IMR-90 (cell line): ENCODE results near the gene CASTOR2. TPM values are rescaled to one million over a fixed set of nuclear protein-coding genes. Genes with fewer than 3 reads are reported as not detected.

Experiments used
- ATAC-seq: fragments of 200-7000 bp; cut with Tn5 transposase; 2 replicates; pipeline ENCODE4 v1.9.1; 2020; ENCODE audit warnings: low read depth, mild to moderate bottlenecking, moderate library complexity
- BruUV-seq: library from RNA; stranded (reverse); fragments of 400-500 nt; replicated peaks from 2 replicates; lab custom pipeline; 2021; lab: Mats Ljungman, UMichigan
- CTCF ChIA-PET: fragments of 300-600 bp; formaldehyde crosslinking; extraction: SDS; loops from one replicate; lab custom pipeline; 2021; ENCODE audit warnings: antibody characterized with exemption; lab: Yijun Ruan, JAX
- POLR2A ChIA-PET: fragments of 300-600 bp; sonication (Branson Sonifier 250); formaldehyde crosslinking; loops from one replicate; lab custom pipeline; 2022; ENCODE audit warnings: antibody characterized with exemption; ENCODE audit not compliant: unreplicated experiment; lab: Charles Lee
- DNase-seq: peaks from one replicate; pipeline ENCODE4 v3.0.0; 2013
- H2AFZ ChIP-seq: replicated peaks from 2 replicates; pipeline ENCODE3; 2013; ENCODE audit warnings: low read length, mild to moderate bottlenecking; ENCODE audit not compliant: poor library complexity
- H2AK5ac ChIP-seq: 2 replicates; pipeline ENCODE4 v1.6.1; 2013; ENCODE audit warnings: low read depth, low read length, inconsistent platforms
- H2AK9ac ChIP-seq: replicated peaks from 2 replicates; pipeline ENCODE3; 2013; ENCODE audit warnings: mild to moderate bottlenecking, low read depth, low read length, moderate library complexity; ENCODE audit not compliant: poor library complexity
- H2BK120ac ChIP-seq: 2 replicates; pipeline ENCODE4 v1.6.1; 2013; ENCODE audit warnings: low read depth, low read length, inconsistent platforms
- H2BK15ac ChIP-seq: 3 replicates; pipeline ENCODE4 v1.6.1; 2013; ENCODE audit warnings: low read depth, low read length, inconsistent platforms
- H2BK20ac ChIP-seq: 2 replicates; pipeline ENCODE4 v1.6.1; 2013; ENCODE audit warnings: low read depth, mild to moderate bottlenecking, inconsistent platforms, low read length, moderate library complexity
- H2BK5ac ChIP-seq: 2 replicates; pipeline ENCODE4 v1.6.1; 2013; ENCODE audit warnings: mild to moderate bottlenecking, low read depth, low read length, inconsistent platforms; ENCODE audit not compliant: poor library complexity, severe bottlenecking
- H3K14ac ChIP-seq: replicated peaks from 2 replicates; pipeline ENCODE4 v1.6.1; 2013; ENCODE audit warnings: low read depth, low read length, inconsistent platforms
- H3K18ac ChIP-seq: 2 replicates; pipeline ENCODE4 v1.6.1; 2013; ENCODE audit warnings: low read depth, low read length, control low read depth
- H3K23ac ChIP-seq: 2 replicates; pipeline ENCODE4 v1.6.1; 2013; ENCODE audit warnings: low read depth, low read length, inconsistent platforms
- H3K27ac ChIP-seq: 2 replicates; pipeline ENCODE4 v1.5.1; 2013; ENCODE audit warnings: mild to moderate bottlenecking, control low read depth, low read length; ENCODE audit not compliant: insufficient read depth
- H3K27me3 ChIP-seq: 2 replicates; pipeline ENCODE4 v1.6.1; 2013; ENCODE audit warnings: low read length; ENCODE audit not compliant: control insufficient read depth, insufficient read depth
- H3K36me3 ChIP-seq: 2 replicates; pipeline ENCODE4 v1.6.1; 2013; ENCODE audit warnings: low read length, mixed read lengths; ENCODE audit not compliant: control insufficient read depth, insufficient read depth
- H3K4ac ChIP-seq: 2 replicates; pipeline ENCODE4 v1.6.1; 2013; ENCODE audit warnings: low read depth, low read length, inconsistent platforms
- H3K4me1 ChIP-seq: 2 replicates; pipeline ENCODE4 v1.6.1; 2013; ENCODE audit warnings: low read length, mixed read lengths; ENCODE audit not compliant: control insufficient read depth, insufficient read depth
- H3K4me2 ChIP-seq: 2 replicates; pipeline ENCODE4 v1.6.1; 2013; ENCODE audit warnings: low read depth, mild to moderate bottlenecking, control low read depth, low read length, moderate library complexity
- H3K4me3 ChIP-seq: 2 replicates; pipeline ENCODE4 v1.5.1; 2013; ENCODE audit warnings: low read depth, mild to moderate bottlenecking, control low read depth, low read length, moderate library complexity; ENCODE audit not compliant: insufficient read depth
- H3K56ac ChIP-seq: 2 replicates; pipeline ENCODE4 v1.6.1; 2013; ENCODE audit warnings: low read length, inconsistent platforms; ENCODE audit not compliant: insufficient read depth; ENCODE audit errors: extremely low read depth
- H3K79me1 ChIP-seq, 2 experiments: 2 replicates each; pipeline ENCODE4 v1.6.1; 2013; ENCODE audit warnings: low read length in 2 of 2, inconsistent platforms in 1 of 2, low read depth in 1 of 2
- H3K9ac ChIP-seq: 2 replicates; pipeline ENCODE4 v1.6.1; 2013; ENCODE audit warnings: low read depth, low read length, control low read depth
- H3K9me1 ChIP-seq: 2 replicates; pipeline ENCODE4 v1.6.1; 2013; ENCODE audit warnings: low read length, inconsistent platforms; ENCODE audit not compliant: insufficient read depth
- H3K9me3 ChIP-seq: 2 replicates; pipeline ENCODE4 v1.6.1; 2013; ENCODE audit warnings: low read length; ENCODE audit not compliant: control insufficient read depth, insufficient read depth
- H4K20me1 ChIP-seq: 2 replicates; pipeline ENCODE4 v1.6.1; 2013; ENCODE audit warnings: low read length, inconsistent platforms; ENCODE audit not compliant: insufficient read depth
- H4K5ac ChIP-seq: 2 replicates; pipeline ENCODE4 v1.6.1; 2013; ENCODE audit warnings: mild to moderate bottlenecking, low read depth, low read length, control low read depth
- H4K8ac ChIP-seq, 2 experiments: 2 replicates each; pipeline ENCODE4 v1.6.1; 2013; ENCODE audit warnings: low read depth in 2 of 2, low read length in 2 of 2, control low read depth in 1 of 2, inconsistent platforms in 1 of 2
- H4K91ac ChIP-seq: 2 replicates; pipeline ENCODE4 v1.6.1; 2013; ENCODE audit warnings: low read depth, low read length, inconsistent platforms; ENCODE audit not compliant: insufficient read depth
- CHD1 ChIP-seq: IDR thresholded peaks from 2 replicates; pipeline ENCODE4 v1.6.1; 2012; ENCODE audit warnings: low read depth, low read length, improper control_type of control experiment
- CTCF ChIP-seq: conservative IDR thresholded peaks from 2 replicates; pipeline ENCODE4 v1.5.1; 2012; ENCODE audit warnings: mild to moderate bottlenecking, low read depth, low read length, improper control_type of control experiment
- MAFK ChIP-seq: IDR thresholded peaks from 2 replicates; pipeline ENCODE4 v1.6.1; 2012; ENCODE audit warnings: low read depth, low read length, improper control_type of control experiment
- MXI1 ChIP-seq: IDR thresholded peaks from 2 replicates; pipeline ENCODE4 v1.6.1; 2012; ENCODE audit warnings: low read depth, mild to moderate bottlenecking, low read length, moderate library complexity, borderline replicate concordance
- POLR2A ChIP-seq: IDR thresholded peaks from 2 replicates; pipeline ENCODE4 v1.6.1; 2012; ENCODE audit warnings: mild to moderate bottlenecking, low read depth, low read length
- WGBS, 2 experiments: methylation state at CpG; one replicate each; pipeline versions ENCODE4 v1.1.5 to v1.1.7; 2013; ENCODE audit warnings: missing lambda C conversion rate in 2 of 2; ENCODE audit not compliant: insufficient read length in 1 of 2; ENCODE audit errors: extremely low coverage in 2 of 2; 5-methylcytosine and 5-hydroxymethylcytosine counted together
- dilution Hi-C: fragments of 300-500 bp; cut with HindIII; formaldehyde crosslinking; loops from one replicate; pipeline ENCODE4 v1.14.3; 2018; ENCODE audit warnings: low sequenced_read_pairs; ENCODE audit not compliant: unreplicated experiment
- in situ Hi-C: fragments of 300-500 bp; cut with MboI; formaldehyde crosslinking; loops from 3 replicates; pipeline ENCODE4 v1.14.3; 2019; ENCODE audit warnings: low sequenced_read_pairs, inconsistent platforms, mixed read lengths
- intact Hi-C: fragments of 100-400 bp; cut with micrococcal nuclease; formaldehyde crosslinking; loops from 2 replicates; pipeline ENCODE4 v1.10.0; 2022
- polyA plus RNA-seq, 3 experiments: library from polyadenylated mRNA; depleted of rRNA; stranded (reverse); fragments of >200 nt; gene quantifications; 2 replicates each; pipeline ENCODE4 v1.2.3, GENCODE V29; 2012; ENCODE audit warnings: low replicate concordance in 1 of 3
- total RNA-seq: library from RNA; depleted of rRNA; stranded (reverse); fragments of >200 nt; gene quantifications from 2 replicates; pipeline ENCODE4 v1.2.3, GENCODE V29; 2012

CASTOR2 gene
- total and polyA plus RNA-seq, 2 of the 4 experiments (the other 2 are of a cell fraction): 5.2 to 8.0 TPM

GRCh38 chr7:75028299-75028698 is 63.8 kb downstream of the CASTOR2 start:
- no peak overlapping the region for H2AFZ ChIP-seq
- dilution Hi-C loops (no loop called here), intact Hi-C loops (no loop called here), in situ Hi-C loops (no loop called here)
- no peak overlapping the region for H2AK9ac ChIP-seq
- no peak overlapping the region for H2AK5ac ChIP-seq
- H3K27ac ChIP-seq: no peak overlapping the region
- H2BK20ac ChIP-seq: no peak overlapping the region
- H3K27me3 ChIP-seq: no peaks in the 10 kb centered on the region
- H3K79me1 ChIP-seq: no peaks in the 10 kb centered on the region
- no peak overlapping the region for H4K5ac ChIP-seq
- DNase-seq (no peak), ATAC-seq (no peak)
- TF ChIP-seq MXI1 (no peak), CHD1 (no peak), POLR2A (no peak), CTCF (no peak), MAFK (no peak)
- peaks cover 17% of the 10 kb centered on the region for H3K36me3 ChIP-seq
- no peak overlapping the region for H3K4me3 ChIP-seq
- H3K18ac ChIP-seq: no peak overlapping the region
- CTCF ChIA-PET: no interaction called here
- H3K14ac ChIP-seq: no peak overlapping the region
- 100% methylated on average over 2 of the region's 9 CpGs; no CpG with 5 or more reads in 1 of the 2 experiments for WGBS, 2 experiments
- H2BK5ac ChIP-seq: no peak overlapping the region
- no peak overlapping the region for H3K23ac ChIP-seq
- no peak overlapping the region for H4K8ac ChIP-seq
- BruUV-seq: no TSS peak
- H2BK15ac ChIP-seq: no peak overlapping the region
- H3K9ac ChIP-seq: no peak overlapping the region
- H3K9me3 ChIP-seq: no peaks in the 10 kb centered on the region
- H2BK120ac ChIP-seq: no peak overlapping the region
- no peak overlapping the region for H4K91ac ChIP-seq
- no peaks in the 10 kb centered on the region; the same call in 1 of the 2 replicates for H3K9me1 ChIP-seq
- H3K4me2 ChIP-seq: no peak overlapping the region
- H3K56ac ChIP-seq: no peak overlapping the region
- H3K4me1 ChIP-seq: no peaks in the 10 kb centered on the region
- H4K20me1 ChIP-seq: no peaks in the 10 kb centered on the region
- no peak overlapping the region for H3K4ac ChIP-seq
- POLR2A ChIA-PET: no interaction called here
